ENCODE measurements around the gene TPX2. TPM values are rescaled to one million over a fixed set of nuclear protein-coding genes. Genes with fewer than 3 reads are reported as not detected.
A peak's percentile ranks its signal among the peaks of the same experiment; 100 is the strongest.

The TPX2 gene
- total RNA-seq, 2 experiments from 2014 or later, result 112 to 113 TPM

GRCh38 chr20:31693987-31694661 lies 45.0 kb upstream of the TPX2 start:
- intact Hi-C loops (cut with micrococcal nuclease), result no loop called here
- Mint-ChIP-seq H3K9me3 (no peaks in the 10 kb centered on the region), H3K27me3 (no peaks in the 10 kb centered on the region), H3K4me3 (no peak overlapping the region), H3K27ac (peak overlapping the region; percentile 76), H3K4me1 (ENCODE audit: low read depth) (peaks cover 69% of the 10 kb centered on the region), H3K36me3 (ENCODE audit: low read depth) (peaks cover 71% of the 10 kb centered on the region)
- ChIA-PET POLR2A (interaction anchor here (1.0 to 2.0 kb wide), 4 partner anchors 8 to 17 kb away, joined by 3 to 4 read pairs (median 3); no protein-coding TSS in a partner anchor), CTCF (interaction anchor here (1.0 to 1.2 kb wide), 2 partner anchors 18 to 30 kb away, joined by 3 to 6 read pairs; no protein-coding TSS in a partner anchor)
- ATAC-seq (no peak), DNase-seq (no peak)
- no peak for TF ChIP-seq CTCF (IDR thresholded peaks at IDR 0.05)

GRCh38 chr20:31694842-31695593 lies 44.1 kb upstream of the TPX2 start:
- intact Hi-C loops (cut with micrococcal nuclease), result no loop called here
- no peak overlapping the region for H3K4me3 Mint-ChIP-seq
- H3K36me3 Mint-ChIP-seq (ENCODE audit: low read depth), result peaks cover 71% of the 10 kb centered on the region
- no peaks in the 10 kb centered on the region for H3K9me3 Mint-ChIP-seq
- H3K27ac Mint-ChIP-seq, result peak overlapping the region; percentile 76
- ChIA-PET POLR2A (interaction anchor here (1.0 to 2.0 kb wide), 4 partner anchors 9 to 21 kb away, joined by 3 to 5 read pairs (median 4); no protein-coding TSS in a partner anchor), CTCF (interaction anchor here (1.0 to 1.2 kb wide), 3 partner anchors 23 to 33 kb away, joined by 3 to 5 read pairs (median 3); no protein-coding TSS in a partner anchor)
- H3K27me3 Mint-ChIP-seq, result no peaks in the 10 kb centered on the region
- H3K4me1 Mint-ChIP-seq (ENCODE audit: low read depth), result peaks cover 76% of the 10 kb centered on the region
- DNase-seq (no peak), ATAC-seq (no peak)
- TF ChIP-seq CTCF (IDR thresholded peaks at IDR 0.05), result no peak

- intact Hi-C loops (cut with micrococcal nuclease), result no loop called here
- Mint-ChIP-seq H3K9me3 (no peaks in the 10 kb centered on the region), H3K27ac (peak overlapping the region; percentile 76), H3K36me3 (ENCODE audit: low read depth) (peaks cover 74% of the 10 kb centered on the region), H3K4me3 (no peak overlapping the region), H3K27me3 (no peaks in the 10 kb centered on the region), H3K4me1 (ENCODE audit: low read depth) (peaks cover 82% of the 10 kb centered on the region)
- ATAC-seq (no peak), DNase-seq (no peak)
- TF ChIP-seq CTCF (IDR thresholded peaks at IDR 0.05), result no peak
- POLR2A ChIA-PET, result interaction anchor here (0.7 to 2.0 kb wide), 5 partner anchors 10 to 402 kb away, joined by 3 to 5 read pairs (median 4); no protein-coding TSS in a partner anchor
- CTCF ChIA-PET, result interaction anchor here (0.9 to 1.5 kb wide), 7 partner anchors 20 to 34 kb away, joined by 3 to 5 read pairs (median 3); no protein-coding TSS in a partner anchor
These were observed 43.0 kb upstream of the TPX2 start for GRCh38 chr20:31695849-31696804.

- POLR2A ChIA-PET, result interaction anchor here (1.0 to 2.7 kb wide), 5 partner anchors 10 to 36 kb away, joined by 3 to 17 read pairs (median 5); partner anchors contain the start of gene BCL2L1
- intact Hi-C loops (cut with micrococcal nuclease), result no loop called here
- Mint-ChIP-seq H3K9me3 (no peaks in the 10 kb centered on the region), H3K4me1 (ENCODE audit: low read depth) (peaks cover 75% of the 10 kb centered on the region), H3K36me3 (ENCODE audit: low read depth) (peaks cover 72% of the 10 kb centered on the region), H3K4me3 (no peak overlapping the region), H3K27me3 (no peaks in the 10 kb centered on the region), H3K27ac (peak overlapping the region; percentile 65)
- no peak for DNase-seq
- no peak for ATAC-seq
- TF ChIP-seq CTCF (IDR thresholded peaks at IDR 0.05), result no peak
- CTCF ChIA-PET, result interaction anchor here (1.2 to 4.8 kb wide), 4 partner anchors 18 to 36 kb away, joined by 5 to 38 read pairs (median 12); partner anchors contain the start of gene BCL2L1
These were observed 40.8 kb upstream of the TPX2 start for GRCh38 chr20:31698243-31698802.
